Measurements from ENCODE around the gene ARFGAP2. TPM values are rescaled to one million over a fixed set of nuclear protein-coding genes. Genes with fewer than 3 reads are reported as not detected.

ARFGAP2 gene
- total RNA-seq, 4 donors from 2014 or later = 178 to 248 (median 201) TPM

- Histone ChIP-seq H3K4me3 (no peak overlapping the region), H3K36me3 (no peaks in the 10 kb centered on the region), H3K9me3 (no peaks in the 10 kb centered on the region), H3K27ac (no peak overlapping the region), H3K27me3 (no peaks in the 10 kb centered on the region), H3K4me1 (peaks cover 11% of the 10 kb centered on the region)
- WGBS = 62% methylated on average over 3 of the region's 3 CpGs
- DNase-seq (ENCODE audit: low spot score in 2 of 2) = no peak
- no peak for TF ChIP-seq POLR2A (IDR thresholded peaks at IDR 0.05)
- TF ChIP-seq, protein P1, sequence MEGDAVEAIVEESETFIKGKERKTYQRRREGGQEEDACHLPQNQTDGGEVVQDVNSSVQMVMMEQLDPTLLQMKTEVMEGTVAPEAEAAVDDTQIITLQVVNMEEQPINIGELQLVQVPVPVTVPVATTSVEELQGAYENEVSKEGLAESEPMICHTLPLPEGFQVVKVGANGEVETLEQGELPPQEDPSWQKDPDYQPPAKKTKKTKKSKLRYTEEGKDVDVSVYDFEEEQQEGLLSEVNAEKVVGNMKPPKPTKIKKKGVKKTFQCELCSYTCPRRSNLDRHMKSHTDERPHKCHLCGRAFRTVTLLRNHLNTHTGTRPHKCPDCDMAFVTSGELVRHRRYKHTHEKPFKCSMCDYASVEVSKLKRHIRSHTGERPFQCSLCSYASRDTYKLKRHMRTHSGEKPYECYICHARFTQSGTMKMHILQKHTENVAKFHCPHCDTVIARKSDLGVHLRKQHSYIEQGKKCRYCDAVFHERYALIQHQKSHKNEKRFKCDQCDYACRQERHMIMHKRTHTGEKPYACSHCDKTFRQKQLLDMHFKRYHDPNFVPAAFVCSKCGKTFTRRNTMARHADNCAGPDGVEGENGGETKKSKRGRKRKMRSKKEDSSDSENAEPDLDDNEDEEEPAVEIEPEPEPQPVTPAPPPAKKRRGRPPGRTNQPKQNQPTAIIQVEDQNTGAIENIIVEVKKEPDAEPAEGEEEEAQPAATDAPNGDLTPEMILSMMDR (IDR thresholded peaks at IDR 0.05) = no peak
- TF ChIP-seq EP300 (IDR thresholded peaks at IDR 0.05) = no peak
- TF ChIP-seq POLR2AphosphoS5 (IDR thresholded peaks at IDR 0.05) = no peak
Observed at GRCh38 chr11:47136327-47136726, 40.4 kb downstream of the ARFGAP2 start.

GRCh38 chr11:47132981-47133380, 43.7 kb downstream of the ARFGAP2 start:
- H3K4me3 ChIP-seq = no peak overlapping the region
- WGBS = 50% methylated on average over 1 of the region's 1 CpG

DNA sequence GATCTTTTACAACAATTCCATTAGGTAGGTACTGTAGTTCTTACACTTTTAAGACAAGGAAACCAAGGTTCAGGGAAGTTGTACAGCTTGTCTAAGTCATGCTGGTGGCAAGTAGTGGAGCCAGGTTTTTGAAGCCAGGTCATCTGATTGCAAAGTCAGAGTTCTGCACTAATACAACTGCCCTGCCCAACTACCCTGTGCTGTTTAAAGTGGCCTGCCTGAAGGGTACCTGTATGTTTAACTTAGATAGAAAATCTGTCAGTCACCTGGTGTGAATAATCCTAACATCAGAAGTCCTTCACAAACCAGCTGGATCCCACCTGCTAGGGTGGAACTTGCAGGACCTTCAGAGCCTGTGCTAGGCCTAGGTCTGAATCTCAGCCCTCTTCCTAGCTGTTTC, 44.2 kb downstream of the ARFGAP2 start:
- H3K27me3 ChIP-seq = no peaks in the 10 kb centered on the region
- no peaks in the 10 kb centered on the region for H3K36me3 ChIP-seq
- no peak overlapping the region for H3K4me3 ChIP-seq
- no peaks in the 10 kb centered on the region for H3K9me3 ChIP-seq
- TF ChIP-seq POLR2A (IDR thresholded peaks at IDR 0.05) (no peak), POLR2AphosphoS5 (IDR thresholded peaks at IDR 0.05) (no peak), EP300 (IDR thresholded peaks at IDR 0.05) (no peak)
- TF ChIP-seq, protein P1 (IDR thresholded peaks at IDR 0.05) = no peak
- no peaks in the 10 kb centered on the region for H3K4me1 ChIP-seq
- no peak for DNase-seq (ENCODE audit: low spot score in 2 of 2)
- H3K27ac ChIP-seq = no peak overlapping the region

More at GRCh38 chr11:47132981-47133380, 43.7 kb downstream of the ARFGAP2 start:
- no peak for DNase-seq (ENCODE audit: low spot score in 2 of 2)
- Histone ChIP-seq H3K9me3 (no peaks in the 10 kb centered on the region), H3K27ac (no peak overlapping the region), H3K36me3 (no peaks in the 10 kb centered on the region), H3K4me1 (no peaks in the 10 kb centered on the region), H3K27me3 (no peaks in the 10 kb centered on the region)
- TF ChIP-seq EP300 (IDR thresholded peaks at IDR 0.05) = no peak
- no peak for TF ChIP-seq POLR2AphosphoS5 (IDR thresholded peaks at IDR 0.05)
- no peak for TF ChIP-seq POLR2A (IDR thresholded peaks at IDR 0.05)
- TF ChIP-seq, protein P1 (IDR thresholded peaks at IDR 0.05) = no peak

DNA sequence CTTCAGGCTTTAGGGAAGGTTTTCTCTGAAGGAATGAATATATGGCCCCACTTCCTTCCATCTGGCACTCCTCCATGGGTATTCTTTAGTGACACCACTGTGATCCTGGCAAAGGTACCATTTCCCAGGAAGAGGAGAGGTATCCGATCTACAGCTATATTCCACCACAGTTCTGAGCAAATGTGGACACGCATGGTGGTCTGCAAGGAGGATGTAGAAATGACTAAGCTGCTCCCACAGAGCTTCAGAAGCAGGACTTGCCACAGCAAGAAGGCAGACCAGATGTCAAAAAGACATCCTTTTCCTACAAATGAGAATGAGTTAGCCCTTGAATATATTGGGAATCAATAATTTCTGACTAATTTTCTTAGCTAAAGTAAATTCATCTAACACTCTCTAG, 45.5 kb downstream of the ARFGAP2 start:
- DNase-seq (ENCODE audit: low spot score in 2 of 2) = no peak
- Histone ChIP-seq H3K4me1 (peaks cover 2% of the 10 kb centered on the region), H3K4me3 (no peak overlapping the region), H3K27ac (no peak overlapping the region), H3K9me3 (no peaks in the 10 kb centered on the region), H3K27me3 (no peaks in the 10 kb centered on the region), H3K36me3 (no peaks in the 10 kb centered on the region)
- whole genome bisulfite sequencing = 98% methylated on average over 2 of the region's 2 CpGs
- TF ChIP-seq POLR2A (IDR thresholded peaks at IDR 0.05) = no peak
- no peak for TF ChIP-seq POLR2AphosphoS5 (IDR thresholded peaks at IDR 0.05)
- no peak for TF ChIP-seq EP300 (IDR thresholded peaks at IDR 0.05)
- TF ChIP-seq, protein P1 (IDR thresholded peaks at IDR 0.05) = no peak

DNA sequence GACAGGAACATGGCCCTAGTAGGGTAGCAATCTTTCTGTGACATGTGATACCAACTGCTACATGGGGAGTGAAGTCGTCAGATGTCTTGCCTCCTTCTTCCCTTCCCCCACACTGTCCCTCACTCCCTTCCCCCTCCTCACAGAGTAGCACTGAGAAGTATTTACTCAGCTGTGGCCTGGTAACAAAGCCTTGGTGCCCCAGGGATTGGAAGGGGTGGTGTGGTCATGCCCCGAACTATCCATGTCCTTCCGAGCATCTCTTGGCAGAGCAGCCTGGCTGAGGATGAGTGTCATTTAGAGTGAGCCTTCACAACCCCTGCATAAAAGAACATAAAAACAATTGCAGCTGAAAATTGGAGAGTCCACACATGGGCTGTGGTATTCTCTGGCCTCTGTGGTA, 46.1 kb downstream of the ARFGAP2 start:
- TF ChIP-seq POLR2AphosphoS5 (IDR thresholded peaks at IDR 0.05) = no peak
- TF ChIP-seq, protein P1 (IDR thresholded peaks at IDR 0.05) = no peak
- TF ChIP-seq EP300 (IDR thresholded peaks at IDR 0.05) = no peak
- no peak for TF ChIP-seq POLR2A (IDR thresholded peaks at IDR 0.05)
- H3K4me1 ChIP-seq = peaks cover 2% of the 10 kb centered on the region
- H3K4me3 ChIP-seq = no peak overlapping the region
- no peaks in the 10 kb centered on the region for H3K36me3 ChIP-seq
- no peak for DNase-seq (ENCODE audit: low spot score in 2 of 2)
- WGBS = 79% methylated on average over 3 of the region's 3 CpGs
- no peaks in the 10 kb centered on the region for H3K27me3 ChIP-seq
- H3K9me3 ChIP-seq = no peaks in the 10 kb centered on the region
- H3K27ac ChIP-seq = no peak overlapping the region

Measured in suprapubic skin (tissue), 4 donors.